HepG2 (cell line): ENCODE measurements around the gene NEAT1. TPM values are rescaled to one million over a fixed set of nuclear protein-coding genes. Genes with fewer than 3 reads are reported as not detected.

Experiments used
- CHD2 ChIP-seq: IDR thresholded peaks from 2 replicates; pipeline ENCODE4 v1.6.1; 2011; ENCODE audit warnings: low read depth, low read length, improper control_type of control experiment
- HDAC2 ChIP-seq: sonication (generic); formaldehyde crosslinking; IDR thresholded peaks from 2 replicates; pipeline ENCODE4 v1.4.0; 2020; ENCODE audit warnings: missing genetic modification reagents
- NFKB2 ChIP-seq: sonication (generic); formaldehyde crosslinking; IDR thresholded peaks from 2 replicates; pipeline ENCODE4 v1.4.0; 2020; ENCODE audit warnings: missing genetic modification reagents, borderline replicate concordance
- PHF21A ChIP-seq: sonication (generic); formaldehyde crosslinking; IDR thresholded peaks from 2 replicates; pipeline ENCODE4 v1.5.0; 2020; ENCODE audit warnings: mild to moderate bottlenecking, missing genetic modification reagents
- TBP ChIP-seq: sonication (generic); formaldehyde crosslinking; IDR thresholded peaks from 2 replicates; pipeline ENCODE4 v1.5.0; 2020; ENCODE audit warnings: missing genetic modification reagents
- ZBTB1 ChIP-seq: sonication (generic); formaldehyde crosslinking; IDR thresholded peaks from 2 replicates; pipeline ENCODE4 v1.4.0; 2020; ENCODE audit warnings: missing genetic modification reagents, borderline replicate concordance
- ZNF335 ChIP-seq: sonication (generic); formaldehyde crosslinking; IDR thresholded peaks from 2 replicates; pipeline ENCODE4 v1.4.0; 2020; ENCODE audit warnings: missing genetic modification reagents
- ZSCAN31 ChIP-seq: sonication (generic); formaldehyde crosslinking; IDR thresholded peaks from 2 replicates; pipeline ENCODE4 v1.5.0; 2020; ENCODE audit warnings: low read depth, mild to moderate bottlenecking, missing genetic modification reagents
- polyA plus RNA-seq, 8 experiments: library from polyadenylated mRNA; depleted of rRNA in 3 of 8; stranded (reverse) in 7 of 8; unstranded in 1 of 8; fragments of >200 nt; fragmentation: Illumina TruSeq in 4 of 8; extraction: Trizol in 4 of 8; gene quantifications; 2 replicates each; pipeline versions ENCODE4 v1.2.1 to v1.2.3, GENCODE V29; 2011 to 2016; ENCODE audit warnings: low read depth in 4 of 8, missing spikeins in 1 of 8, mixed read lengths in 1 of 8; ENCODE audit not compliant: insufficient read depth in 1 of 8
- total RNA-seq, 5 experiments: library from RNA; depleted of rRNA; stranded (reverse); fragments of >200 nt; fragmentation: Illumina TruSeq; extraction: Trizol; gene quantifications; 2 replicates each; pipeline ENCODE4 v1.2.3, GENCODE V29; 2016; ENCODE audit warnings: low read depth in 1 of 5
- TF ChIP-seq, protein P1 (sequence below): sonication (generic); formaldehyde crosslinking; IDR thresholded peaks from 2 replicates; pipeline ENCODE4 v1.4.0; 2020; ENCODE audit warnings: missing genetic modification reagents
- TF ChIP-seq, protein P2 (sequence below): sonication (generic); formaldehyde crosslinking; IDR thresholded peaks from 2 replicates; pipeline ENCODE4 v1.8.1; 2022; ENCODE audit warnings: mild to moderate bottlenecking, missing genetic modification reagents
- TF ChIP-seq, protein P3 (sequence below): sonication (generic); formaldehyde crosslinking; IDR thresholded peaks from 2 replicates; pipeline ENCODE4 v1.8.0; 2022; ENCODE audit warnings: low read depth, missing genetic modification reagents
- TF ChIP-seq, protein P4 (sequence below): sonication (generic); formaldehyde crosslinking; IDR thresholded peaks from 2 replicates; pipeline ENCODE4 v1.4.0; 2020; ENCODE audit warnings: missing genetic modification reagents
- TF ChIP-seq, protein P5 (sequence below): sonication (generic); formaldehyde crosslinking; IDR thresholded peaks from 2 replicates; pipeline ENCODE4 v1.8.1; 2023; ENCODE audit warnings: mild to moderate bottlenecking, missing genetic modification reagents
- TF ChIP-seq, protein P6 (sequence below): sonication (generic); formaldehyde crosslinking; IDR thresholded peaks from 2 replicates; pipeline ENCODE4 v1.5.0; 2020; ENCODE audit warnings: mild to moderate bottlenecking, missing genetic modification reagents
- TF ChIP-seq, protein P7 (sequence below): sonication (generic); formaldehyde crosslinking; IDR thresholded peaks from 2 replicates; pipeline ENCODE4 v1.5.1; 2020; ENCODE audit warnings: missing genetic modification reagents, mild to moderate bottlenecking, borderline replicate concordance

NEAT1 gene
- total and polyA plus RNA-seq, 2 of the 13 experiments (the other 11 are each of a cell fraction or from before 2014, with no cell fraction given): 20.5 to 41.2 TPM

DNA sequence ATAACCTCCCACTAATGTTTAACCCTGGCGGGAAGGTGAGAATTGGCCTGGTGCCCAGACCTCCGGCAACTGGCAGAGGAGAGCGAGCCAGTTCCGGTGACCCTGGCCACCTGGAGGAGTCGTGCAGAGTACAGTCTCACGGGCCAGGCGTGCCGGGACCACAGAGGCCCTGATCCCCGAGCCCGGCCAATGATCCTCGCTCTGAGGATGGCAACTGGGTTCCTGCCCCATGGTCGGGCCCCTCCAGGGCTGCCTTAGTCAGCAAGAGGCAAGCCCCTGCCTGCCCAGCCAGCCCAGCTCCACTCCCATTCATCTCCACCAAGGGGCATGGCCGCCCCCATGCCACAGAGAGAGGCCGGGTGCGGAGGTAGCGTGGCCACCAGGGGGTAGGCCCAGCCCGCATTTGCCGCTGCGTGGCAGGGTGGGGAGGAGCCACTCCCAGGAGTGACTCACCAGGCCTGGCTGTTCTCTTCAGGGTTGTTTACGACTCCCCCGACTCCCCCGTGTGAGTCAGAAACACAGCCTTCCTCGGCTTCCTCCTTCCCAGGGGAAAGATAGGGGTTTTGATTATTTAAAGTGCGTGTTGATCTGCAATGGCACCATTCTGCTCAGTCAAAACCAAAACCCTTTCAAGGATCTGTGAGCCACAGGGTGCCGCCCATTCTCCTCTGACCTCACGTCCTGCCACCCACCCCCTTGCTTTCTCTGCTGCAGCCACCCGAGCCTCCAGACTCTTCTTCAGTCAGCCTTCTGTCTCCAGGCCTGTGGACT, 40.4 kb upstream of the NEAT1 start, which contains the start of gene SLC25A45 (continued):
- TF ChIP-seq, protein P1, sequence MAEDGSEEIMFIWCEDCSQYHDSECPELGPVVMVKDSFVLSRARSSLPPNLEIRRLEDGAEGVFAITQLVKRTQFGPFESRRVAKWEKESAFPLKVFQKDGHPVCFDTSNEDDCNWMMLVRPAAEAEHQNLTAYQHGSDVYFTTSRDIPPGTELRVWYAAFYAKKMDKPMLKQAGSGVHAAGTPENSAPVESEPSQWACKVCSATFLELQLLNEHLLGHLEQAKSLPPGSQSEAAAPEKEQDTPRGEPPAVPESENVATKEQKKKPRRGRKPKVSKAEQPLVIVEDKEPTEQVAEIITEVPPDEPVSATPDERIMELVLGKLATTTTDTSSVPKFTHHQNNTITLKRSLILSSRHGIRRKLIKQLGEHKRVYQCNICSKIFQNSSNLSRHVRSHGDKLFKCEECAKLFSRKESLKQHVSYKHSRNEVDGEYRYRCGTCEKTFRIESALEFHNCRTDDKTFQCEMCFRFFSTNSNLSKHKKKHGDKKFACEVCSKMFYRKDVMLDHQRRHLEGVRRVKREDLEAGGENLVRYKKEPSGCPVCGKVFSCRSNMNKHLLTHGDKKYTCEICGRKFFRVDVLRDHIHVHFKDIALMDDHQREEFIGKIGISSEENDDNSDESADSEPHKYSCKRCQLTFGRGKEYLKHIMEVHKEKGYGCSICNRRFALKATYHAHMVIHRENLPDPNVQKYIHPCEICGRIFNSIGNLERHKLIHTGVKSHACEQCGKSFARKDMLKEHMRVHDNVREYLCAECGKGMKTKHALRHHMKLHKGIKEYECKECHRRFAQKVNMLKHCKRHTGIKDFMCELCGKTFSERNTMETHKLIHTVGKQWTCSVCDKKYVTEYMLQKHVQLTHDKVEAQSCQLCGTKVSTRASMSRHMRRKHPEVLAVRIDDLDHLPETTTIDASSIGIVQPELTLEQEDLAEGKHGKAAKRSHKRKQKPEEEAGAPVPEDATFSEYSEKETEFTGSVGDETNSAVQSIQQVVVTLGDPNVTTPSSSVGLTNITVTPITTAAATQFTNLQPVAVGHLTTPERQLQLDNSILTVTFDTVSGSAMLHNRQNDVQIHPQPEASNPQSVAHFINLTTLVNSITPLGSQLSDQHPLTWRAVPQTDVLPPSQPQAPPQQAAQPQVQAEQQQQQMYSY (CRISPR knock-in tag): no peak; the same call in 1 of the 2 replicates
- TF ChIP-seq, protein P2, sequence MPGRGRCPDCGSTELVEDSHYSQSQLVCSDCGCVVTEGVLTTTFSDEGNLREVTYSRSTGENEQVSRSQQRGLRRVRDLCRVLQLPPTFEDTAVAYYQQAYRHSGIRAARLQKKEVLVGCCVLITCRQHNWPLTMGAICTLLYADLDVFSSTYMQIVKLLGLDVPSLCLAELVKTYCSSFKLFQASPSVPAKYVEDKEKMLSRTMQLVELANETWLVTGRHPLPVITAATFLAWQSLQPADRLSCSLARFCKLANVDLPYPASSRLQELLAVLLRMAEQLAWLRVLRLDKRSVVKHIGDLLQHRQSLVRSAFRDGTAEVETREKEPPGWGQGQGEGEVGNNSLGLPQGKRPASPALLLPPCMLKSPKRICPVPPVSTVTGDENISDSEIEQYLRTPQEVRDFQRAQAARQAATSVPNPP (CRISPR knock-in tag): peak; percentile 91; the same call in 1 of the 2 replicates
- TF ChIP-seq NFKB2: no peak; the same call in 1 of the 2 replicates
- no peak for TF ChIP-seq TBP (CRISPR knock-in tag)
- TF ChIP-seq HDAC2 (CRISPR knock-in tag): peak; percentile 89
- TF ChIP-seq, protein P3, sequence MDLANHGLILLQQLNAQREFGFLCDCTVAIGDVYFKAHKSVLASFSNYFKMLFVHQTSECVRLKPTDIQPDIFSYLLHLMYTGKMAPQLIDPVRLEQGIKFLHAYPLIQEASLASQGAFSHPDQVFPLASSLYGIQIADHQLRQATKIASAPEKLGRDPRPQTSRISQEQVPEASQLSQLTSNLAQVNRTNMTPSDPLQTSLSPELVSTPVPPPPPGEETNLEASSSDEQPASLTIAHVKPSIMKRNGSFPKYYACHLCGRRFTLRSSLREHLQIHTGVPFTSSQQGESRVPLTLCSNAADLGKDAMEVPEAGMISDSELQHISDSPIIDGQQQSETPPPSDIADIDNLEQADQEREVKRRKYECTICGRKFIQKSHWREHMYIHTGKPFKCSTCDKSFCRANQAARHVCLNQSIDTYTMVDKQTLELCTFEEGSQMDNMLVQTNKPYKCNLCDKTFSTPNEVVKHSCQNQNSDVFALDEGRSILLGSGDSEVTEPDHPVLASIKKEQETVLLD (CRISPR knock-in tag): no peak
- TF ChIP-seq CHD2: no peak
- peak; percentile 80 for TF ChIP-seq ZNF335 (CRISPR knock-in tag)
- TF ChIP-seq PHF21A (CRISPR knock-in tag): peak; percentile 92
- TF ChIP-seq, protein P4, sequence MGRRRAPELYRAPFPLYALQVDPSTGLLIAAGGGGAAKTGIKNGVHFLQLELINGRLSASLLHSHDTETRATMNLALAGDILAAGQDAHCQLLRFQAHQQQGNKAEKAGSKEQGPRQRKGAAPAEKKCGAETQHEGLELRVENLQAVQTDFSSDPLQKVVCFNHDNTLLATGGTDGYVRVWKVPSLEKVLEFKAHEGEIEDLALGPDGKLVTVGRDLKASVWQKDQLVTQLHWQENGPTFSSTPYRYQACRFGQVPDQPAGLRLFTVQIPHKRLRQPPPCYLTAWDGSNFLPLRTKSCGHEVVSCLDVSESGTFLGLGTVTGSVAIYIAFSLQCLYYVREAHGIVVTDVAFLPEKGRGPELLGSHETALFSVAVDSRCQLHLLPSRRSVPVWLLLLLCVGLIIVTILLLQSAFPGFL (CRISPR knock-in tag): no peak
- no peak for TF ChIP-seq ZSCAN31 (CRISPR knock-in tag)
- TF ChIP-seq, protein P5, sequence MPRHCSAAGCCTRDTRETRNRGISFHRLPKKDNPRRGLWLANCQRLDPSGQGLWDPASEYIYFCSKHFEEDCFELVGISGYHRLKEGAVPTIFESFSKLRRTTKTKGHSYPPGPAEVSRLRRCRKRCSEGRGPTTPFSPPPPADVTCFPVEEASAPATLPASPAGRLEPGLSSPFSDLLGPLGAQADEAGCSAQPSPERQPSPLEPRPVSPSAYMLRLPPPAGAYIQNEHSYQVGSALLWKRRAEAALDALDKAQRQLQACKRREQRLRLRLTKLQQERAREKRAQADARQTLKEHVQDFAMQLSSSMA (CRISPR knock-in tag): peak; percentile 48; the same call in 1 of the 2 replicates
- TF ChIP-seq, protein P6, sequence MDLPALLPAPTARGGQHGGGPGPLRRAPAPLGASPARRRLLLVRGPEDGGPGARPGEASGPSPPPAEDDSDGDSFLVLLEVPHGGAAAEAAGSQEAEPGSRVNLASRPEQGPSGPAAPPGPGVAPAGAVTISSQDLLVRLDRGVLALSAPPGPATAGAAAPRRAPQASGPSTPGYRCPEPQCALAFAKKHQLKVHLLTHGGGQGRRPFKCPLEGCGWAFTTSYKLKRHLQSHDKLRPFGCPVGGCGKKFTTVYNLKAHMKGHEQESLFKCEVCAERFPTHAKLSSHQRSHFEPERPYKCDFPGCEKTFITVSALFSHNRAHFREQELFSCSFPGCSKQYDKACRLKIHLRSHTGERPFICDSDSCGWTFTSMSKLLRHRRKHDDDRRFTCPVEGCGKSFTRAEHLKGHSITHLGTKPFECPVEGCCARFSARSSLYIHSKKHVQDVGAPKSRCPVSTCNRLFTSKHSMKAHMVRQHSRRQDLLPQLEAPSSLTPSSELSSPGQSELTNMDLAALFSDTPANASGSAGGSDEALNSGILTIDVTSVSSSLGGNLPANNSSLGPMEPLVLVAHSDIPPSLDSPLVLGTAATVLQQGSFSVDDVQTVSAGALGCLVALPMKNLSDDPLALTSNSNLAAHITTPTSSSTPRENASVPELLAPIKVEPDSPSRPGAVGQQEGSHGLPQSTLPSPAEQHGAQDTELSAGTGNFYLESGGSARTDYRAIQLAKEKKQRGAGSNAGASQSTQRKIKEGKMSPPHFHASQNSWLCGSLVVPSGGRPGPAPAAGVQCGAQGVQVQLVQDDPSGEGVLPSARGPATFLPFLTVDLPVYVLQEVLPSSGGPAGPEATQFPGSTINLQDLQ: no peak
- TF ChIP-seq, protein P7, sequence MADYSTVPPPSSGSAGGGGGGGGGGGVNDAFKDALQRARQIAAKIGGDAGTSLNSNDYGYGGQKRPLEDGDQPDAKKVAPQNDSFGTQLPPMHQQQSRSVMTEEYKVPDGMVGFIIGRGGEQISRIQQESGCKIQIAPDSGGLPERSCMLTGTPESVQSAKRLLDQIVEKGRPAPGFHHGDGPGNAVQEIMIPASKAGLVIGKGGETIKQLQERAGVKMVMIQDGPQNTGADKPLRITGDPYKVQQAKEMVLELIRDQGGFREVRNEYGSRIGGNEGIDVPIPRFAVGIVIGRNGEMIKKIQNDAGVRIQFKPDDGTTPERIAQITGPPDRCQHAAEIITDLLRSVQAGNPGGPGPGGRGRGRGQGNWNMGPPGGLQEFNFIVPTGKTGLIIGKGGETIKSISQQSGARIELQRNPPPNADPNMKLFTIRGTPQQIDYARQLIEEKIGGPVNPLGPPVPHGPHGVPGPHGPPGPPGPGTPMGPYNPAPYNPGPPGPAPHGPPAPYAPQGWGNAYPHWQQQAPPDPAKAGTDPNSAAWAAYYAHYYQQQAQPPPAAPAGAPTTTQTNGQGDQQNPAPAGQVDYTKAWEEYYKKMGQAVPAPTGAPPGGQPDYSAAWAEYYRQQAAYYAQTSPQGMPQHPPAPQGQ (CRISPR knock-in tag): no peak
- no peak for TF ChIP-seq ZBTB1 (CRISPR knock-in tag)
